Bladder microvascular endothelial cell (primary cell): ENCODE data around the gene FSD1L. TPM values are rescaled to one million over a fixed set of nuclear protein-coding genes. Genes with fewer than 3 reads are reported as not detected.

ENCODE experiments used
- total RNA-seq: library from RNA; depleted of rRNA; stranded (reverse); fragments of >200 nt; gene quantifications from 2 replicates; pipeline ENCODE4 v1.2.3, GENCODE V29; 2014

FSD1L gene
- 2.1 and 6.5 TPM in 2 replicates for total RNA-seq

GRCh38 chr9:105447814-105448812 is at the start of gene FSD1L:
TSS of gene FSD1L (plus strand) at chr9:105448034. CDS start at chr9:105448221, 187 bp downstream.

GRCh38 chr9:105557804-105558610 is 110.2 kb downstream of the FSD1L start, which contains the start of gene FKTN:
TSS of gene FKTN (plus strand) at chr9:105558131. CDS start at chr9:105575033, 16,902 bp downstream.

Other genes starting within 250 kb of the FSD1L start
- gene SLC44A1, start 203.4 kb upstream of the FSD1L start, total RNA-seq = 20.2 and 33.5 TPM in 2 replicates
- gene FKTN, start 110.1 kb downstream of the FSD1L start, total RNA-seq = 3.7 and 17.7 TPM in 2 replicates
- gene TAL2, start 214.4 kb downstream of the FSD1L start, total RNA-seq = not detected in 2 replicates
- 2.1 and 6.3 TPM in 2 replicates for gene TMEM38B, start 246.5 kb downstream of the FSD1L start, total RNA-seq